Transverse colon (tissue), 4 donors: ENCODE results near the gene FAM107B. TPM values are rescaled to one million over a fixed set of nuclear protein-coding genes. Genes with fewer than 3 reads are reported as not detected.

Experiments used
- DNase-seq: peaks from one replicate; pipeline ENCODE4 v3.0.0-alpha.2; 2019
- H3K27ac ChIP-seq, 4 donors: fragments of 200-600 bp; sonication (generic); 2 replicates each; pipeline ENCODE4 v1.5.1; 2016 to 2018; ENCODE audit warnings: inconsistent platforms in 4 of 4
- H3K27me3 ChIP-seq: fragments of 200-600 bp; sonication (generic); 2 replicates; pipeline ENCODE4 v1.5.1; 2017; ENCODE audit warnings: inconsistent platforms
- H3K36me3 ChIP-seq, 4 donors: fragments of 200-600 bp; sonication (generic); 2 replicates each; pipeline ENCODE4 v1.5.1; 2017 to 2019; ENCODE audit warnings: inconsistent platforms in 4 of 4
- H3K4me1 ChIP-seq, 4 donors: fragments of 200-600 bp; sonication (generic); 2 replicates each; pipeline ENCODE4 v1.5.1; 2017 to 2020; ENCODE audit warnings: inconsistent platforms in 4 of 4
- H3K4me3 ChIP-seq, 4 donors: fragments of 200-600 bp; sonication (generic); 1 replicate in 1 of 4; 2 replicates in 3 of 4; pipeline versions ENCODE4 v1.5.1 to v1.6.1; 2017 to 2019; ENCODE audit warnings: inconsistent platforms in 4 of 4
- H3K9me3 ChIP-seq, 2 donors: fragments of 200-600 bp; sonication (generic); 2 replicates each; pipeline ENCODE4 v1.5.1; 2017 to 2019; ENCODE audit warnings: inconsistent platforms in 2 of 2
- EP300 ChIP-seq: sonication (generic); formaldehyde crosslinking; IDR thresholded peaks from one replicate; pipeline ENCODE4 v1.6.1; 2017; ENCODE audit warnings: antibody characterized with exemption, low read depth
- POLR2A ChIP-seq: fragments of 450-650 bp; IDR thresholded peaks from one replicate; pipeline ENCODE4 v1.6.1; 2016; ENCODE audit warnings: antibody characterized with exemption, mild to moderate bottlenecking, moderate library complexity
- POLR2AphosphoS5 ChIP-seq, 3 donors: sonication (generic); formaldehyde crosslinking; IDR thresholded peaks; one replicate each; pipeline ENCODE4 v1.6.1; 2016; ENCODE audit warnings: antibody characterized with exemption in 3 of 3
- WGBS, 2 donors: methylation state at CpG; one replicate each; pipeline ENCODE4 v1.1.5; 2018; ENCODE audit warnings: low coverage in 1 of 2; 5-methylcytosine and 5-hydroxymethylcytosine counted together
- in situ Hi-C, 4 donors: fragments of 200-750 bp; cut with MboI; loops; one replicate each; pipeline versions ENCODE4 v1.15.0 to v1.15.1; 2017; ENCODE audit warnings: low sequenced_read_pairs in 3 of 4, low pct_ligation_motif_present in 1 of 4, low pct_unique_long_range_greater_than_20kb in 1 of 4
- intact Hi-C: fragments of 100-400 bp; cut with DNase I; formaldehyde crosslinking; loops from one replicate; pipeline ENCODE4 v1.15.1; 2023; ENCODE audit warnings: low total_unique reads
- total RNA-seq, 4 donors: library from RNA; depleted of rRNA; stranded (reverse); fragments of >200 nt; gene quantifications; one replicate each; pipeline ENCODE4 v1.1.0, GENCODE V29; 2016
- TF ChIP-seq, protein P1 (sequence below), 5 experiments: fragments of 200-600 bp in 3 of 5; fragments of 450-650 bp in 2 of 5; sonication (generic) in 3 of 5; IDR thresholded peaks; 1 replicate in 2 of 5; 2 replicates in 3 of 5; pipeline ENCODE4 v1.5.1; 2016 to 2017; ENCODE audit warnings: antibody characterized with exemption in 5 of 5, inconsistent platforms in 3 of 5, mild to moderate bottlenecking in 2 of 5, moderate library complexity in 1 of 5

The FAM107B gene
- 10 to 100 TPM; 23.9 to 71.0 (median 52.8) TPM for total RNA-seq

DNA sequence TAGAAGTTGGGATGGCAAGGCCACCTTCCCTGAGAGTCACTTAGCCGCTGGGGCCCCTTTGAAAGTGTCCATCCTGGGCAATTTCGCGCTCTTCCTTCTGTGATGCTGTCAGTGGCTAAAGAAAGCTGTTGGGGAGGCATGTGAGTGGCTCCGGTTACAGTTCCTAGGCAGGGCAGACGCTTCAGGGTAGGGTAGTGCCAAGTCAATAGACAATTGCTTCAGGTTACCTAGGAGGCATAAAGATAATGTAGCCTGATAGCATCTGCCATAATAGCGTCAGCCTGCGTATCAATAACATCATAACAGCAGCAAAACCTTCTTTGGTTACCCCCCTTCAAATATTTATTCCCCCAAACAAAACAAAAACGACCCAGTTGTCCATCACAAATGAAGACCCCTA lies at the start of gene FAM107B:
TSS of gene FAM107B (minus strand) at position 101 of the 400 bp plus-strand sequence. CDS start 234 bp downstream, outside the sequence.
- Histone ChIP-seq H3K4me1 (peaks cover 0 to 16% (median 7%) of the 10 kb centered on the region in 4 donors), H3K9me3 (no peaks in the 10 kb centered on the region), H3K27ac (peak within 1 kb of the TSS in 2 of 4 donors; percentile 16 to 40), H3K4me3 (no peak within 1 kb of the TSS), H3K36me3 (no peaks in the 10 kb centered on the region), H3K27me3 (no peaks in the 10 kb centered on the region)
- WGBS, 2 donors, result 87 to 91% methylated on average over 7 to 8 of the region's 8 CpGs
- no peak for DNase-seq
- TF ChIP-seq EP300 (no peak), POLR2A (no peak), POLR2AphosphoS5 (IDR thresholded peaks at IDR 0.05) (no peak)
- TF ChIP-seq, protein P1, sequence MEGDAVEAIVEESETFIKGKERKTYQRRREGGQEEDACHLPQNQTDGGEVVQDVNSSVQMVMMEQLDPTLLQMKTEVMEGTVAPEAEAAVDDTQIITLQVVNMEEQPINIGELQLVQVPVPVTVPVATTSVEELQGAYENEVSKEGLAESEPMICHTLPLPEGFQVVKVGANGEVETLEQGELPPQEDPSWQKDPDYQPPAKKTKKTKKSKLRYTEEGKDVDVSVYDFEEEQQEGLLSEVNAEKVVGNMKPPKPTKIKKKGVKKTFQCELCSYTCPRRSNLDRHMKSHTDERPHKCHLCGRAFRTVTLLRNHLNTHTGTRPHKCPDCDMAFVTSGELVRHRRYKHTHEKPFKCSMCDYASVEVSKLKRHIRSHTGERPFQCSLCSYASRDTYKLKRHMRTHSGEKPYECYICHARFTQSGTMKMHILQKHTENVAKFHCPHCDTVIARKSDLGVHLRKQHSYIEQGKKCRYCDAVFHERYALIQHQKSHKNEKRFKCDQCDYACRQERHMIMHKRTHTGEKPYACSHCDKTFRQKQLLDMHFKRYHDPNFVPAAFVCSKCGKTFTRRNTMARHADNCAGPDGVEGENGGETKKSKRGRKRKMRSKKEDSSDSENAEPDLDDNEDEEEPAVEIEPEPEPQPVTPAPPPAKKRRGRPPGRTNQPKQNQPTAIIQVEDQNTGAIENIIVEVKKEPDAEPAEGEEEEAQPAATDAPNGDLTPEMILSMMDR (IDR thresholded peaks at IDR 0.05), result no peak
- in situ Hi-C loops (no loop called here), intact Hi-C loops (no loop called here)

DNA sequence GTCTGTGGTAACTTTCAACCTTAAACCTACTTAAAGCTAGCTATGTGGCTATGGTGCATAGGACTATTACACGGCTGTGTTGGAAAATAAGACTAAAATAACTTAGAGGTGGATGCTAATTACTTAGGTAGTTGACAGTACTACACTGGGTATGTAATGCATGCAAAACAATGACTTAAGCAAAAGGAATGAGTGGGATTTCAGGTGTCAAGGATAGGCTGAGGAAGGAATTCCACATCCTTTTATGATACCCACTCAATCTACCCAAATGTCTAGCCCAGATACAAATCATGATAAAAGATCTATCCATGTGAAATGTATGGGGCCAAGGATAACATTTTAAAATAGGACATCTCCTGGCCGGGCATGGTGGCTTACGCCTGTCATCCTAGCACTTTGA lies 49.3 kb upstream of the FAM107B start:
- Histone ChIP-seq H3K27me3 (no peaks in the 10 kb centered on the region), H3K36me3 (no peaks in the 10 kb centered on the region), H3K4me3 (no peak overlapping the region), H3K9me3 (no peaks in the 10 kb centered on the region), H3K4me1 (peaks cover 0 to 13% (median 0%) of the 10 kb centered on the region in 4 donors), H3K27ac (no peak overlapping the region)
- TF ChIP-seq POLR2A (no peak), EP300 (no peak), POLR2AphosphoS5 (IDR thresholded peaks at IDR 0.05) (no peak)
- TF ChIP-seq, protein P1 (IDR thresholded peaks at IDR 0.05), result no peak
- WGBS, 2 donors, result 85 to 92% methylated on average over 1 to 3 of the region's 3 CpGs
- no peak for DNase-seq
- in situ Hi-C loops, result loop anchor here in 3 of 4 donors (5.0 to 25.0 kb wide), 4 partner anchors 287 to 612 kb away; no protein-coding TSS in a partner anchor
- intact Hi-C loops, result loop anchor here (10.0 kb wide), 2 partner anchors 279 to 319 kb away; no protein-coding TSS in a partner anchor

DNA sequence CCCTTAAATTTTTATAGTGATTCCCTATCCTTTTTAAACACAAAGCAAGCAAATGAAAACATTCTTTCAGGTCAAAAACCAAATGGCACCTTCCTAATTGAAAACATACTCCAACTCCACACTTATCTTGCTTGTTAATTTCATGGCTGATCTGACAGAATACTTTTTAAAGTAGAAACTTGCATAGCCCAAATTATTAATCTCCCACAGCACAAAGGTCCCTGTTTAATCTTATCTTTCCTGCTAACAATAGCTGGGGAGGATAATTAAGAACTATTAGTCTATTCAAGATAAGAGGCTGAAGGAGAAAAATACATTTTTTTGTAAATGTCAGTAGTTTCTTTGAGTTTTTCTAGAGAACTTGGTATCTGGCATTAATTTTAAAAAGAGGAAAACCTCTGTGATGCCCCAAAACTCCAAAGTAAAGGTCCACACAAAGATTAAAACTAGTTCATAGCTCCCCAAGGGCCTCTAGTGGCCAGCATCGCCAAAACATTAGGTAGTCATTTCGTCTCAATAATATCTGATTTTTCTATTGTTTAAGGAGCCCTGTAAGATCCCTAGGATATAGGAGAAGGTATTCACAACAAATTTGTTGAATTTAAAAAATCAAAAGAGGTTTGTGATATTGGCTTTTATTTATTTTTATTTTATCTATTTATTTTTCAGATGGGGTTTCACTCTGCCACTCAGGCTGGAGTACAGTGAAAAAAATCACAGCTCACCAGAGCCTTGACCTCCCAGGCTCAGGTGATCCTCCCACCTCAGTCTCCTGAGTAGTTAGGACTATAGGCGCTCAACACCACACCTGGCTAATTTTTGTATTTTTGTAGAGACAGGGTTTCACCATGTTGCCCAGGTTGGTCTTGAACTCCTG lies 48.4 kb upstream of the FAM107B start:
- DNase-seq, result peak; percentile 29
- TF ChIP-seq POLR2AphosphoS5 (IDR thresholded peaks at IDR 0.05) (no peak), EP300 (no peak), POLR2A (no peak)
- TF ChIP-seq, protein P1 (IDR thresholded peaks at IDR 0.05), result peak; percentile 58 to 70 (median 64)
- H3K36me3 ChIP-seq, result no peaks in the 10 kb centered on the region
- WGBS, 2 donors, result 35 to 38% methylated on average over 3 of the region's 3 CpGs
- H3K4me3 ChIP-seq, result no peak overlapping the region
- intact Hi-C loops (loop anchor here (10.0 kb wide), 2 partner anchors 278 to 318 kb away; no protein-coding TSS in a partner anchor), in situ Hi-C loops (loop anchor here in 3 of 4 donors (5.0 to 25.0 kb wide), 4 partner anchors 286 to 611 kb away; no protein-coding TSS in a partner anchor)
- no peaks in the 10 kb centered on the region for H3K27me3 ChIP-seq
- peaks cover 0 to 13% (median 0%) of the 10 kb centered on the region in 4 donors for H3K4me1 ChIP-seq
- no peaks in the 10 kb centered on the region for H3K9me3 ChIP-seq
- no peak overlapping the region for H3K27ac ChIP-seq

DNA sequence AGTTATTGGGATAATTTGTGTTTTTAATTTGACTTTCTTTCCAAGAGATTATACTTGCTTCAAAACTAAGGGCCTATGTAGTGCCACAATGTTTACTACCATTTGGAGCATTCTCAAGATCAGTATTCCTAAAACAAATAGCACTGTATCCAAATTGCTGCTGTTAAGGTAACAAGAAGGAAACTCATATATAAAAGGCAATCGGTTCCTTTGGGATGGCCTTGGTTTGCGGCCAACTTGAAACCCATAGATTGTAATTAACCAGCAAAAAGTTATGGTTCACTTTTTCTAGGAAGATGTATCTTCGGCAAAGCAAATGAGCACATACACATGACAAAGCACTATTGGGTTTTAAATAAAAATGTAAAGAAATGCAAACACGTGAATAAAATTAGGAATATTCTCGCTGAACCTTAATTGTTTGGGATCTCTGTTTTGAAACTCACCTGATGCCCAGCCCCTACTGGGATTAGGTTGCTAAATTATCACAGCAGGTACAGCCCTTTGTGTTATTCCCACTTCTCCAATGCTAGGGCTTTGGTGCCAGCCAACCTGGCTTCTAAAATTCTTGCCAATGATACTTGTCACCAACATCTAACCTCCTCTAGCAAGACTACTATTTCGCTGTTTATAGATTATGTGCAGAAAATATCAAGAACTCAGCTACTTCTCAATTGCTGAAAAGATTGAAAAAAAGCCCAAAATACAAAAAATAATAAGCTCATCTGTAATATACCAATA lies 47.1 kb upstream of the FAM107B start:
- Histone ChIP-seq H3K27me3 (no peaks in the 10 kb centered on the region), H3K4me1 (peaks cover 0 to 13% (median 0%) of the 10 kb centered on the region in 4 donors), H3K4me3 (no peak overlapping the region), H3K9me3 (no peaks in the 10 kb centered on the region), H3K36me3 (no peaks in the 10 kb centered on the region), H3K27ac (no peak overlapping the region)
- DNase-seq, result peak; percentile 33
- intact Hi-C loops (loop anchor here (10.0 kb wide), 2 partner anchors 277 to 317 kb away; no protein-coding TSS in a partner anchor), in situ Hi-C loops (loop anchor here in 3 of 4 donors (5.0 to 25.0 kb wide), 4 partner anchors 285 to 610 kb away; no protein-coding TSS in a partner anchor)
- WGBS, 2 donors, result 55 to 67% methylated on average over 6 of the region's 6 CpGs
- TF ChIP-seq, protein P1 (IDR thresholded peaks at IDR 0.05), result no peak
- no peak for TF ChIP-seq POLR2A
- TF ChIP-seq EP300, result no peak
- no peak for TF ChIP-seq POLR2AphosphoS5 (IDR thresholded peaks at IDR 0.05)
